K562 (cell line): ENCODE data around the gene NSUN3. TPM values are rescaled to one million over a fixed set of nuclear protein-coding genes. Genes with fewer than 3 reads are reported as not detected.

Source experiments
- ATAC-seq: fragments of 200-7000 bp; cut with Tn5 transposase; 3 replicates; pipeline ENCODE4 v1.9.1; 2020; ENCODE audit warnings: moderate library complexity
- BruUV-seq: library from RNA; stranded (reverse); fragments of 400-500 nt; replicated peaks from 2 replicates; lab custom pipeline; 2021; lab: Mats Ljungman, UMichigan
- CTCF ChIA-PET: fragments of 300-600 bp; formaldehyde crosslinking; extraction: SDS; loops from one replicate; lab custom pipeline; 2021; ENCODE audit warnings: low intra/inter-chr PET ratio; lab: Yijun Ruan, JAX
- POLR2A ChIA-PET: fragments of 300-600, 350-650 bp; sonication (Branson Sonifier 250); formaldehyde crosslinking; extraction: SDS; loops from one replicate; lab custom pipeline; 2021; ENCODE audit warnings: antibody characterized with exemption, inconsistent platforms; lab: Yijun Ruan, JAX
- DNase-seq, 4 experiments: peaks; one replicate each; pipeline versions ENCODE4 v3.0.0 to v3.0.0-alpha.2; 2011 to 2018; ENCODE audit warnings: low spot score in 3 of 4, mixed read lengths in 3 of 4; ENCODE audit errors: extremely low read depth in 1 of 4
- FAIRE-seq: peaks from 2 replicates; lab custom pipeline; 2011; peaks lifted over from hg19 to GRCh38; lab: Jason Lieb, UNC
- H2AFZ ChIP-seq: 2 replicates; pipeline ENCODE4 v1.6.0; 2011; ENCODE audit warnings: low read depth, low read length, control low read depth, inconsistent platforms
- H3K27ac ChIP-seq: fragments of 200-600 bp; 3 replicates; pipeline ENCODE4 v1.8.0; 2011; ENCODE audit warnings: low read depth, mild to moderate bottlenecking, control low read depth, inconsistent platforms, low read length, moderate library complexity, mixed read lengths; ENCODE audit errors: extremely low read depth
- H3K27me3 ChIP-seq, 2 experiments: fragments of 300-600 bp in 1 of 2; 2 replicates in 1 of 2; 3 replicates in 1 of 2; pipeline versions ENCODE4 v1.6.0 to v1.8.0; 2011; ENCODE audit warnings: inconsistent platforms in 2 of 2, low read length in 2 of 2, mild to moderate bottlenecking in 1 of 2, mixed read lengths in 1 of 2, moderate library complexity in 1 of 2; ENCODE audit not compliant: control insufficient read depth in 2 of 2, insufficient read depth in 2 of 2
- H3K36me3 ChIP-seq: fragments of 300-600 bp; 3 replicates; pipeline ENCODE4 v1.8.0; 2011; ENCODE audit warnings: mild to moderate bottlenecking, low read length, inconsistent platforms; ENCODE audit not compliant: control insufficient read depth, insufficient read depth
- H3K4me1 ChIP-seq, 2 experiments: fragments of 200-600 bp in 1 of 2; replicated peaks in 1 of 2; 2 replicates in 1 of 2; 3 replicates in 1 of 2; pipeline versions ENCODE4 v1.5.1 to v1.8.0; 2011; ENCODE audit warnings: inconsistent platforms in 2 of 2, low read length in 2 of 2, mild to moderate bottlenecking in 1 of 2, mixed read lengths in 1 of 2, moderate library complexity in 1 of 2; ENCODE audit not compliant: control insufficient read depth in 2 of 2, insufficient read depth in 2 of 2
- H3K4me2 ChIP-seq: 2 replicates; pipeline ENCODE4 v1.6.1; 2011; ENCODE audit warnings: low read length, control low read depth, inconsistent platforms, mixed read lengths; ENCODE audit not compliant: insufficient read depth
- H3K4me3 ChIP-seq: fragments of 200-600 bp; sonication (generic), shearing (Covaris generic); 2 replicates; pipeline ENCODE4 v1.5.1; 2016; ENCODE audit warnings: control low read depth, inconsistent platforms
- H3K79me2 ChIP-seq: fragments of 200-600 bp; 3 replicates; pipeline ENCODE4 v1.8.0; 2011; ENCODE audit warnings: low read length, inconsistent platforms; ENCODE audit not compliant: control insufficient read depth, insufficient read depth
- H3K9ac ChIP-seq, 2 experiments: 2 replicates each; pipeline versions ENCODE4 v1.6.0 to v1.6.1; 2011; ENCODE audit warnings: low read depth in 2 of 2, low read length in 2 of 2, control low read depth in 1 of 2, inconsistent platforms in 1 of 2, mild to moderate bottlenecking in 1 of 2, mixed read lengths in 1 of 2; ENCODE audit not compliant: insufficient read depth in 1 of 2
- H3K9me1 ChIP-seq: one replicate; pipeline ENCODE4 v1.6.0; 2011; ENCODE audit warnings: inconsistent platforms, mild to moderate bottlenecking, low read length, moderate library complexity; ENCODE audit not compliant: control insufficient read depth, insufficient read depth
- H3K9me3 ChIP-seq: replicated peaks from 2 replicates; pipeline ENCODE4 v1.5.1; 2011; ENCODE audit warnings: low read depth, low read length, inconsistent platforms; ENCODE audit not compliant: control insufficient read depth, insufficient read depth
- H4K20me1 ChIP-seq: replicated peaks from 2 replicates; pipeline ENCODE4 v1.6.1; 2011; ENCODE audit warnings: low read length, inconsistent platforms, mixed read lengths; ENCODE audit not compliant: control insufficient read depth, insufficient read depth
- BMI1 ChIP-seq: fragments of 150-350 bp; IDR thresholded peaks from 2 replicates; pipeline ENCODE4 v1.6.1; 2014; ENCODE audit warnings: low read length
- EGR1 ChIP-seq: fragments of 450-650 bp; conservative IDR thresholded peaks from 2 replicates; pipeline ENCODE4 v1.6.1; 2017; ENCODE audit warnings: mild to moderate bottlenecking
- ESRRA ChIP-seq: fragments of 450-650 bp; IDR thresholded peaks from 2 replicates; pipeline ENCODE4 v1.6.1; 2014; ENCODE audit warnings: low read depth, mild to moderate bottlenecking, moderate library complexity, borderline replicate concordance
- GABPB1 ChIP-seq: sonication (generic); formaldehyde crosslinking; IDR thresholded peaks from 2 replicates; pipeline ENCODE4 v1.8.0; 2022; ENCODE audit warnings: mild to moderate bottlenecking, missing genetic modification reagents
- HDAC1 ChIP-seq, 2 experiments: fragments of 450-650 bp; IDR thresholded peaks; 2 replicates each; pipeline ENCODE4 v1.6.1; 2016 to 2017; ENCODE audit warnings: inconsistent platforms in 1 of 2, mild to moderate bottlenecking in 1 of 2, moderate library complexity in 1 of 2
- HIVEP1 ChIP-seq: fragments of 250-450 bp; sonication (Bioruptor Pico); IDR thresholded peaks from 2 replicates; pipeline ENCODE4 v1.4.0; 2020; ENCODE audit warnings: mild to moderate bottlenecking
- JUNB ChIP-seq: fragments of 450-650 bp; formaldehyde crosslinking; conservative IDR thresholded peaks from 2 replicates; pipeline ENCODE4 v1.4.0; 2020; ENCODE audit warnings: mild to moderate bottlenecking
- KDM1A ChIP-seq, 2 experiments: fragments of 450-650 bp; IDR thresholded peaks; 2 replicates each; pipeline ENCODE4 v1.6.1; 2016; ENCODE audit warnings: mild to moderate bottlenecking in 2 of 2
- MYBL2 ChIP-seq, 2 experiments: fragments of 450-650 bp in 1 of 2; sonication (generic) in 1 of 2; formaldehyde crosslinking in 1 of 2; IDR thresholded peaks; 2 replicates each; pipeline versions ENCODE4 v1.6.1 to v1.8.1; 2017 to 2022; ENCODE audit warnings: borderline replicate concordance in 1 of 2, inconsistent platforms in 1 of 2, low read depth in 1 of 2, mild to moderate bottlenecking in 1 of 2, missing genetic modification reagents in 1 of 2, moderate library complexity in 1 of 2
- NFE2L1 ChIP-seq: fragments of 450-650 bp; IDR thresholded peaks from 2 replicates; pipeline ENCODE4 v1.6.1; 2016; ENCODE audit warnings: missing genetic modification characterization, low read depth, mild to moderate bottlenecking, missing compliant biosample characterization, moderate library complexity, borderline replicate concordance
- RFX5 ChIP-seq: IDR thresholded peaks from 2 replicates; pipeline ENCODE4 v1.6.1; 2011; ENCODE audit warnings: low read depth, mild to moderate bottlenecking, improper control_type of control experiment, low read length
- SMARCA4 ChIP-seq: fragments of 450-650 bp; IDR thresholded peaks from 2 replicates; pipeline ENCODE4 v1.6.1; 2016
- THRAP3 ChIP-seq: fragments of 450-650 bp; IDR thresholded peaks from 2 replicates; pipeline ENCODE4 v1.6.1; 2016; ENCODE audit warnings: mild to moderate bottlenecking, inconsistent platforms, borderline replicate concordance
- ZEB2 ChIP-seq: fragments of 450-650 bp; IDR thresholded peaks from 2 replicates; pipeline ENCODE4 v1.6.1; 2016
- ZFP30 ChIP-seq: fragments of 250-450 bp; sonication (Bioruptor Pico); IDR thresholded peaks from 2 replicates; pipeline ENCODE4 v1.8.0; 2022; ENCODE audit warnings: moderate library complexity, mild to moderate bottlenecking, inconsistent platforms, borderline replicate concordance
- WGBS: fragments of 100-300 bp; shearing (Covaris generic); methylation state at CpG from one replicate; pipeline ENCODE4 v1.1.6; 2016; ENCODE audit warnings: low coverage, mixed read lengths; ENCODE audit not compliant: insufficient coverage; ENCODE audit errors: missing lambda C conversion rate; 5-methylcytosine and 5-hydroxymethylcytosine counted together
- in situ Hi-C: fragments of 300-500 bp; cut with MboI; formaldehyde crosslinking; loops from 4 replicates; pipeline ENCODE4 v1.15.0; 2018; ENCODE audit warnings: inconsistent platforms, mixed read lengths
- intact Hi-C: fragments of 100-400 bp; cut with micrococcal nuclease; formaldehyde crosslinking; loops from 2 replicates; pipeline ENCODE4 v1.14.2; 2022
- polyA plus RNA-seq, 8 experiments: library from polyadenylated mRNA; depleted of rRNA in 4 of 8; stranded (reverse) in 5 of 8; unstranded in 3 of 8; fragments of >200 nt; fragmentation: Nextera tagmentation in 2 of 8; fragmentation: Illumina TruSeq in 1 of 8; extraction: Ambion mirVana in 2 of 8; extraction: Trizol in 1 of 8; gene quantifications; 2 replicates each; pipeline versions ENCODE4 v1.2.1 to v1.2.3, GENCODE V29; 2011 to 2014; ENCODE audit warnings: inconsistent platforms in 1 of 8, missing spikeins in 1 of 8
- total RNA-seq, 7 experiments: library from RNA; depleted of rRNA in 6 of 7; stranded (reverse); fragments of >200 nt in 6 of 7; fragmentation: Illumina TruSeq in 2 of 7; extraction: Trizol in 2 of 7; gene quantifications; 2 replicates each; pipeline versions ENCODE4 v1.2.1 to v1.2.3, GENCODE V29; 2011 to 2021; ENCODE audit warnings: low replicate concordance in 1 of 7

The NSUN3 gene
- total and polyA plus RNA-seq, 9 of the 15 experiments (the other 6 are each of a cell fraction or from before 2014, with no cell fraction given) = 4.4 to 12.3 (median 7.6) TPM

- H3K4me3 ChIP-seq = peak overlapping the region; percentile 70
- no peaks in the 10 kb centered on the region for H3K9me3 ChIP-seq
- POLR2A ChIA-PET = interaction anchor here (0.6 to 1.4 kb wide), 3 partner anchors 34 to 91 kb away, joined by 3 to 6 read pairs (median 3); partner anchors contain the start of gene PROS1
- peak overlapping the region; percentile 92 for H3K4me2 ChIP-seq
- intact Hi-C loops = loop anchor here (10.0 kb wide), 1 partner anchor 200 kb away; no protein-coding TSS in a partner anchor
- no peaks in the 10 kb centered on the region for H4K20me1 ChIP-seq
- FAIRE-seq = no peak
- peaks cover 29% of the 10 kb centered on the region for H3K79me2 ChIP-seq
- 23% methylated on average over 6 of the region's 6 CpGs for WGBS
- in situ Hi-C loops = no loop called here
- no TSS peak for BruUV-seq
- H2AFZ ChIP-seq = peak overlapping the region; percentile 90
- peaks cover 17% of the 10 kb centered on the region for H3K36me3 ChIP-seq
- H3K27me3 ChIP-seq = no peaks in the 10 kb centered on the region
- peak overlapping the region in 1 of 2 experiments; percentile 80; a peak in 2 of 4 replicates for H3K9ac ChIP-seq
- no peaks in the 10 kb centered on the region for H3K9me1 ChIP-seq
- ATAC-seq = no peak
- peak in 1 of 4 experiments; percentile 8 for DNase-seq
- peak overlapping the region; percentile 95; the same call in 2 of the 3 replicates for H3K27ac ChIP-seq
- CTCF ChIA-PET = no interaction called here
- peaks cover 5% of the 10 kb centered on the region in 2 experiments; a peak in 2 of 5 replicates for H3K4me1 ChIP-seq
- TF ChIP-seq EGR1 (no peak), GABPB1 (CRISPR knock-in tag) (no peak), HIVEP1 (CRISPR knock-in tag) (no peak), ESRRA (no peak), RFX5 (no peak), NFE2L1 (no peak), HDAC1 (IDR thresholded peaks at IDR 0.05) (peak in 1 of 2 experiments; percentile 72; a peak in 2 of 4 replicates), ZFP30 (CRISPR knock-in tag) (no peak), MYBL2 (IDR thresholded peaks at IDR 0.05; ENCODE audit: low read depth) (no peak), MYBL2 (CRISPR knock-in tag; IDR thresholded peaks at IDR 0.05; ENCODE audit: borderline replicate concordance) (no peak), THRAP3 (no peak), SMARCA4 (peak; percentile 46; the same call in 1 of the 2 replicates), KDM1A (IDR thresholded peaks at IDR 0.05) (peak; percentile 89 to 91), JUNB (CRISPR knock-in tag) (no peak), BMI1 (no peak), ZEB2 (no peak)
Measured at GRCh38 chr3:94064243-94064860, 1.5 kb downstream of the NSUN3 start.
